Trophoblast cell (in vitro differentiated cells and primary cell): ENCODE results near the gene PCNT.

Experiments used
- DNase-seq, 2 donors: peaks; one replicate each; pipeline ENCODE4 v3.0.0-alpha.2; 2016
- H2AFZ ChIP-seq: 2 replicates; pipeline ENCODE4 v1.6.1; 2013; ENCODE audit warnings: low read length, moderate library complexity, mild to moderate bottlenecking; ENCODE audit not compliant: insufficient read depth, poor library complexity
- H2AK5ac ChIP-seq: 2 replicates; pipeline ENCODE4 v1.6.1; 2013; ENCODE audit warnings: mild to moderate bottlenecking, low read length
- H2BK120ac ChIP-seq: 2 replicates; pipeline ENCODE4 v1.6.1; 2013; ENCODE audit warnings: low read length, mild to moderate bottlenecking, moderate library complexity; ENCODE audit not compliant: insufficient read depth, poor library complexity
- H2BK12ac ChIP-seq: 2 replicates; pipeline ENCODE4 v1.6.1; 2013; ENCODE audit warnings: mild to moderate bottlenecking, low read length, moderate library complexity
- H2BK5ac ChIP-seq: 2 replicates; pipeline ENCODE4 v1.6.1; 2013; ENCODE audit warnings: low read length, low read depth, moderate library complexity, mild to moderate bottlenecking; ENCODE audit not compliant: poor library complexity
- H3K14ac ChIP-seq: 2 replicates; pipeline ENCODE4 v1.6.1; 2013; ENCODE audit warnings: mild to moderate bottlenecking, low read length
- H3K18ac ChIP-seq: 2 replicates; pipeline ENCODE4 v1.6.1; 2013; ENCODE audit warnings: mild to moderate bottlenecking, low read length
- H3K23ac ChIP-seq: 2 replicates; pipeline ENCODE4 v1.6.1; 2013; ENCODE audit warnings: low read length
- H3K27ac ChIP-seq: 2 replicates; pipeline ENCODE4 v1.5.1; 2013; ENCODE audit warnings: low read depth, mild to moderate bottlenecking, inconsistent platforms, low read length, moderate library complexity
- H3K27me3 ChIP-seq: 2 replicates; pipeline ENCODE4 v1.6.1; 2013; ENCODE audit warnings: inconsistent platforms, mild to moderate bottlenecking, low read length, moderate library complexity; ENCODE audit not compliant: insufficient read depth
- H3K36me3 ChIP-seq, 2 experiments: 1 replicate in 1 of 2; 2 replicates in 1 of 2; pipeline ENCODE4 v1.6.1; 2013; ENCODE audit warnings: low read length in 2 of 2, mild to moderate bottlenecking in 2 of 2, moderate library complexity in 1 of 2; ENCODE audit not compliant: insufficient read depth in 2 of 2, control insufficient read depth in 1 of 2
- H3K4ac ChIP-seq: 2 replicates; pipeline ENCODE4 v1.6.1; 2013; ENCODE audit warnings: low read depth, mild to moderate bottlenecking, low read length, moderate library complexity
- H3K4me1 ChIP-seq, 2 experiments: 1 replicate in 1 of 2; 2 replicates in 1 of 2; pipeline ENCODE4 v1.6.1; 2013; ENCODE audit warnings: low read length in 2 of 2, mild to moderate bottlenecking in 2 of 2, moderate library complexity in 1 of 2; ENCODE audit not compliant: insufficient read depth in 2 of 2, control insufficient read depth in 1 of 2
- H3K4me2 ChIP-seq: 2 replicates; pipeline ENCODE4 v1.6.1; 2013; ENCODE audit warnings: inconsistent platforms, mild to moderate bottlenecking, low read length, moderate library complexity
- H3K4me3 ChIP-seq: 2 replicates; pipeline ENCODE4 v1.5.1; 2013; ENCODE audit warnings: mild to moderate bottlenecking, low read depth, low read length, inconsistent platforms
- H3K79me1 ChIP-seq: one replicate; pipeline ENCODE4 v1.6.1; 2013; ENCODE audit warnings: low read length
- H3K79me2 ChIP-seq: 2 replicates; pipeline ENCODE4 v1.6.1; 2013; ENCODE audit warnings: low read length, mild to moderate bottlenecking; ENCODE audit not compliant: control insufficient read depth, insufficient read depth, poor library complexity
- H3K9ac ChIP-seq: 2 replicates; pipeline ENCODE4 v1.6.1; 2013; ENCODE audit warnings: mild to moderate bottlenecking, low read length
- H3K9me3 ChIP-seq: 2 replicates; pipeline ENCODE4 v1.6.1; 2013; ENCODE audit warnings: low read depth, mild to moderate bottlenecking, control low read depth, inconsistent platforms, low read length; ENCODE audit not compliant: insufficient read depth
- H4K12ac ChIP-seq: 2 replicates; pipeline ENCODE4 v1.6.1; 2013; ENCODE audit warnings: low read depth, mild to moderate bottlenecking, low read length, moderate library complexity
- H4K8ac ChIP-seq: 2 replicates; pipeline ENCODE4 v1.6.1; 2013; ENCODE audit warnings: low read depth, mild to moderate bottlenecking, low read length, moderate library complexity
- H4K91ac ChIP-seq: one replicate; pipeline ENCODE4 v1.6.1; 2013; ENCODE audit warnings: low read depth, mild to moderate bottlenecking, low read length, moderate library complexity
- WGBS: extraction: QIAGEN DNeasy Blood & Tissue Kit; methylation state at CpG from one replicate; pipeline ENCODE4 v1.1.7; 2013; ENCODE audit warnings: missing lambda C conversion rate; ENCODE audit not compliant: insufficient read length, insufficient coverage; ENCODE audit errors: extremely low coverage; 5-methylcytosine and 5-hydroxymethylcytosine counted together

PCNT gene

DNA sequence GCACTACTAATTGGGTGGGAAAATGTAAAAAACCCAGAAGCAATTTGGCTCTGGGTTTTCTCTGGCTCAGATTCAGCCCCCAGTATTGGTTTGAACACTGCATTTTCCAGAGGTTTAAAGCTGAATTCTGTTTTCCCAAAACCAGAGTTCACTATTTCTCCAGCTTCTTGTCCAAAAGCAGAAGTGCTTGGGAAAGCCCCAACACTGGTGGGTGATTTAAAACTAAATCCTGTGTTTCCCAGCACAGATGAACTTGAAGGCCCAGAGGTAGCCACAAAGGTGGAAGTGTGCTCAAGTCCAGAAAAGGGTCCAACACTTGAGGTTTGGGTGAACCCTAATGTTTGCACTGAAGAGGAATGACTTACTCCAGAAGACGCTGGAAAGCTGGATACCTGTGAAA lies 39.2 kb upstream of the PCNT start:
- Histone ChIP-seq H3K79me2 (peaks cover 7% of the 10 kb centered on the region), H3K36me3 (peaks cover 16 to 17% of the 10 kb centered on the region in 2 experiments), H3K79me1 (peaks cover 8% of the 10 kb centered on the region), H3K23ac (no peak overlapping the region), H3K18ac (no peak overlapping the region), H3K4ac (peak overlapping the region; percentile 82), H4K12ac (no peak overlapping the region), H3K4me2 (peak overlapping the region; percentile 68), H4K8ac (no peak overlapping the region), H2AK5ac (peak overlapping the region; percentile 65), H2BK120ac (no peak overlapping the region), H3K27me3 (no peaks in the 10 kb centered on the region), H3K14ac (no peak overlapping the region), H2BK12ac (no peak overlapping the region), H3K4me3 (no peak overlapping the region), H3K4me1 (peaks cover 5 to 10% of the 10 kb centered on the region in 2 experiments), H3K9me3 (peaks cover under 1% of the 10 kb centered on the region), H3K9ac (no peak overlapping the region), H2BK5ac (no peak overlapping the region), H2AFZ (no peak overlapping the region), H4K91ac (no peak overlapping the region), H3K27ac (no peak overlapping the region)
- DNase-seq: no peak
- WGBS: no CpG with 5 or more reads among the region's 1 CpG

DNA sequence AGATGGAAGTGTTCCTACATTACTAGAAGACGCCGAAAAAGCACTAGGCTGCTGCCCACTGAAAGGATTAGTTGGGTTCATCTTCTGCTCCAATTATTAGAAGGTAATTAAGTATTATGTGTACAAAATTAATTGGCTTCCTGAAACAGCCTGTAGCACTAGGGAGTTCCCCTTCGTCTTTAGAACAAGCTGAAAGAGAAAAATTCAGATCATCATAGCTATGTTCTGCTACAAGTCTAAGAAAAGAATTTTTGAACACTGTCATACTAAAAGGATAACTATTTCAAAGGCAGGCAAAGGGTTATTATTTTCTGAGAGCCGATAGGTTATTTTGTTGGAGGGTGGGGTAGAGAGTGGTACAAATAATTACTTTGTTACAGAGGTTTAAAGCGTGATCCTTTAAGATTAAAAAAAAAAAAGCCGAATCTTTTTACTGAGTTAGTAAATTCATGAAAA lies 38.7 kb upstream of the PCNT start, which contains the start of gene MCM3AP:
MCM3AP (minus strand) TSS at position 406 of the 456 bp plus-strand sequence; CDS start at position 81, 325 bp downstream.
- Histone ChIP-seq H3K79me1 (peaks cover 8% of the 10 kb centered on the region), H3K27ac (peak within 1 kb of the TSS; percentile 99), H3K27me3 (no peaks in the 10 kb centered on the region), H3K9ac (peak within 1 kb of the TSS; percentile 96), H2AK5ac (peak within 1 kb of the TSS; percentile 65), H2AFZ (peak within 1 kb of the TSS; percentile 87), H3K9me3 (peaks cover 1% of the 10 kb centered on the region), H3K4me1 (peaks cover 5 to 10% of the 10 kb centered on the region in 2 experiments), H3K79me2 (peaks cover 7% of the 10 kb centered on the region), H4K91ac (peak within 1 kb of the TSS; percentile 93), H3K4ac (peak within 1 kb of the TSS; percentile 82), H4K12ac (peak within 1 kb of the TSS; percentile 97), H3K4me3 (peak within 1 kb of the TSS; percentile 96), H2BK12ac (no peak within 1 kb of the TSS), H2BK5ac (peak within 1 kb of the TSS; percentile 88), H2BK120ac (peak within 1 kb of the TSS; percentile 64), H3K4me2 (peak within 1 kb of the TSS; percentile 68), H3K23ac (no peak within 1 kb of the TSS), H3K14ac (peak within 1 kb of the TSS; percentile 94), H3K18ac (peak within 1 kb of the TSS; percentile 93), H3K36me3 (peaks cover 11 to 12% of the 10 kb centered on the region in 2 experiments), H4K8ac (peak within 1 kb of the TSS; percentile 97)
- DNase-seq: peak in 1 of 2 donors; percentile 8
- no CpG with 5 or more reads among the region's 6 CpGs for WGBS

DNA sequence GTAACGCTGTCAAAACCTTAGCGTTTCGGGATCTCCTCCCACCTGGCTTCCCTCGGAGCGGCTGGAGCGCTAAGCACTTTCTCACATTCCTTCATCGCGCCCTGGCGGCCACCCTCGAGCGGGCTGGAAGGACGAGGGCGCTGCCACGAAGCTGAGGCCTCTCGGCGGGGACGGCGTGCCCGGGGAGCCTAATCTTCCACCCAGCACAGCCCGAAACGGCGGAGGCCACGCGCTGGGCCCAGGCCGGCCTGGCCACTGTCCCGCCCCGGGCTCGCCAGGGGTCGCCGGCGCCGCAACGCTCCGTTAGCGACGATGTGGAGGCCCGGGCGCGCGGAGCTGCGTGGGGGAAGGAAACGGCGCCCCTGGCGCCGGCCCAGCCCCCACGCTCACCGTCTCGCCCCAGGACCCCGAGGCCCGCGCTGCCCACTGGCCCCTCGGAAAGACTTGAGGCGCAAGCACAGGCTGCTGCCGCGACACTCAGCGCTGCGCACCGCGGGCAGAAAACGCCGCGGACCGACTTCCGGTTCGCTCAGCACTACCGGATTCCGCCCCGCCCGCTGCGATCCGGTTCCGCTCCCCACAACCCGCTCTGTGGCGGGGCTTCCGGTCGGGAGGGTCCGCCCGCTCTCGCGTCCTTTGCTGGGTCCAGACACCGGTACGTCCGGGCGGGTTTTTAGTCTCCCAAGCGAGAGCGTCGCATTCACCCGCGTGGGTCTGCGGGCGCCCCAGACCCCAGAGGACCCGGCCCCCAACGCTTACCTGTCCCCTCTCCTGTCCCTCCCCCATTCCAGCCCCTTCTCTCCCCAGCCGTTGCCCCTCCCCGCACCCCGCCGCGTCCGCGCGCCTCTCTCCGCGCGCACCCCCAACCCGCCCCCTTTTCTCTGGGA lies 38.0 kb upstream of the PCNT start, which contains the start of gene YBEY:
YBEY (plus strand) TSS at position 582 of the 887 bp plus-strand sequence. CDS start 572 bp downstream, outside the sequence.
- H4K12ac ChIP-seq: peak within 1 kb of the TSS; percentile 97
- H3K36me3 ChIP-seq: peaks cover 7 to 10% of the 10 kb centered on the region in 2 experiments
- H3K9me3 ChIP-seq: peaks cover 1% of the 10 kb centered on the region
- H2AK5ac ChIP-seq: peak within 1 kb of the TSS; percentile 34
- peak within 1 kb of the TSS; percentile 88 for H2BK5ac ChIP-seq
- H4K8ac ChIP-seq: peak within 1 kb of the TSS; percentile 97
- peaks cover 7% of the 10 kb centered on the region for H3K79me2 ChIP-seq
- peak within 1 kb of the TSS; percentile 77 for H3K4me2 ChIP-seq
- peak within 1 kb of the TSS; percentile 94 for H3K14ac ChIP-seq
- H3K18ac ChIP-seq: peak within 1 kb of the TSS; percentile 93
- H2BK120ac ChIP-seq: peak within 1 kb of the TSS; percentile 64
- H3K23ac ChIP-seq: no peak within 1 kb of the TSS
- peak within 1 kb of the TSS; percentile 61 for H3K4ac ChIP-seq
- H3K27me3 ChIP-seq: no peaks in the 10 kb centered on the region
- H2AFZ ChIP-seq: peak within 1 kb of the TSS; percentile 87
- H3K4me1 ChIP-seq: peaks cover 5 to 10% of the 10 kb centered on the region in 2 experiments
- peak within 1 kb of the TSS; percentile 93 for H4K91ac ChIP-seq
- peak within 1 kb of the TSS; percentile 96 for H3K9ac ChIP-seq
- peak within 1 kb of the TSS; percentile 96 for H3K4me3 ChIP-seq
- DNase-seq: peak; percentile 83 to 91
- peak within 1 kb of the TSS; percentile 99 for H3K27ac ChIP-seq
- WGBS: no CpG with 5 or more reads among the region's 105 CpGs
- H2BK12ac ChIP-seq: no peak within 1 kb of the TSS
- H3K79me1 ChIP-seq: peaks cover 8% of the 10 kb centered on the region

DNA sequence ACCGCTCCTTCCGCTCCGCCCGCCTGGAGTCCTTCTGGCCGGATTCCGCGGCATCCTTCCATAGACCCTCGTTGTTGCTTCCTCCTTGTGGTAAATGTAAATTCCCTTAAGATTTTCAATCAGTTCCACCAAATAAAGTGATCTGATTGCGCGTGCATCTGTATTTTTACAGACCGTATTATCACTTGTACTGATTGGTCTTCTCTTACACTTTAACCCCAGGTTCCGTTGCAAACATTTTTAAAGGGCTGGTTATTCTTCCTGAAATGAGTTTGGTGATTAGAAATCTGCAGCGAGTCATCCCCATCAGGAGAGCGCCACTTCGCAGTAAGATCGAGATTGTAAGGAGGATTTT lies 37.3 kb upstream of the PCNT start:
- peaks cover 3% of the 10 kb centered on the region for H3K9me3 ChIP-seq
- H3K79me2 ChIP-seq: peaks cover 7% of the 10 kb centered on the region
- peaks cover 8% of the 10 kb centered on the region for H3K79me1 ChIP-seq
- peak in 1 of 2 donors; percentile 59 for DNase-seq
- no peak overlapping the region for H4K91ac ChIP-seq
- H3K27ac ChIP-seq: peak overlapping the region; percentile 99
- H3K4ac ChIP-seq: no peak overlapping the region
- H3K4me3 ChIP-seq: peak overlapping the region; percentile 96
- WGBS: no CpG with 5 or more reads among the region's 16 CpGs
- no peak overlapping the region for H3K23ac ChIP-seq
- no peak overlapping the region for H2BK12ac ChIP-seq
- H3K36me3 ChIP-seq: peaks cover 12% of the 10 kb centered on the region in 2 experiments
- peak overlapping the region; percentile 77 for H3K9ac ChIP-seq
- H3K18ac ChIP-seq: no peak overlapping the region
- no peak overlapping the region for H3K14ac ChIP-seq
- no peaks in the 10 kb centered on the region for H3K27me3 ChIP-seq
- no peak overlapping the region for H2BK120ac ChIP-seq
- peak overlapping the region; percentile 97 for H4K8ac ChIP-seq
- H3K4me2 ChIP-seq: peak overlapping the region; percentile 77
- peak overlapping the region; percentile 69 for H4K12ac ChIP-seq
- H2AFZ ChIP-seq: no peak overlapping the region
- H2BK5ac ChIP-seq: no peak overlapping the region
- H2AK5ac ChIP-seq: no peak overlapping the region
- H3K4me1 ChIP-seq: peaks cover 5 to 10% of the 10 kb centered on the region in 2 experiments
